ENCODE measurements around the gene RTN3.
A peak's percentile ranks its signal among the peaks of the same experiment; 100 is the strongest.

RTN3 gene

GRCh38 chr11:63738720-63739360 is 57.5 kb downstream of the RTN3 start:
- peak; percentile 51 for DNase-seq (ENCODE audit: low read depth)

- DNase-seq (ENCODE audit: low read depth) = no peak
These were observed 64.2 kb downstream of the RTN3 start for GRCh38 chr11:63745304-63746170.

- no peak for DNase-seq (ENCODE audit: low read depth)
These were observed 65.7 kb downstream of the RTN3 start for GRCh38 chr11:63747011-63747410.

GRCh38 chr11:63749624-63750023 is 68.3 kb downstream of the RTN3 start:
- no peak for DNase-seq (ENCODE audit: low read depth)

- no peak for DNase-seq (ENCODE audit: low read depth)
These were observed 75.8 kb downstream of the RTN3 start for GRCh38 chr11:63756919-63757761.

GRCh38 chr11:63760487-63761079 is 79.3 kb downstream of the RTN3 start:
- DNase-seq (ENCODE audit: low read depth) = no peak

GRCh38 chr11:63761188-63761587 is 79.9 kb downstream of the RTN3 start:
- no peak for DNase-seq (ENCODE audit: low read depth)

- DNase-seq (ENCODE audit: low read depth) = no peak
These were observed 80.8 kb downstream of the RTN3 start for GRCh38 chr11:63761931-63762653.

- DNase-seq (ENCODE audit: low read depth) = no peak
These were observed 81.6 kb downstream of the RTN3 start for GRCh38 chr11:63762654-63763495.

GRCh38 chr11:63763496-63764339 is 82.4 kb downstream of the RTN3 start:
- no peak for DNase-seq (ENCODE audit: low read depth)

GRCh38 chr11:63764340-63764678 is 83.0 kb downstream of the RTN3 start:
- no peak for DNase-seq (ENCODE audit: low read depth)

- no peak for DNase-seq (ENCODE audit: low read depth)
These were observed 83.7 kb downstream of the RTN3 start for GRCh38 chr11:63764679-63765647.

- DNase-seq (ENCODE audit: low read depth) = no peak
These were observed 84.5 kb downstream of the RTN3 start for GRCh38 chr11:63765688-63766241.

- no peak for DNase-seq (ENCODE audit: low read depth)
These were observed 85.4 kb downstream of the RTN3 start for GRCh38 chr11:63766531-63767235.

- no peak for DNase-seq (ENCODE audit: low read depth)
These were observed 85.9 kb downstream of the RTN3 start for GRCh38 chr11:63767267-63767564.

- DNase-seq (ENCODE audit: low read depth) = peak; percentile 15
These were observed 86.4 kb downstream of the RTN3 start for GRCh38 chr11:63767565-63768236.
